Measurements from ENCODE around the gene GPC3.
"Not testable (repeated sequence)": the region's sequence is repeated elsewhere in the genome, so short reads cannot be mapped to it uniquely, and the experiment has no call there.

Gene GPC3

DNA sequence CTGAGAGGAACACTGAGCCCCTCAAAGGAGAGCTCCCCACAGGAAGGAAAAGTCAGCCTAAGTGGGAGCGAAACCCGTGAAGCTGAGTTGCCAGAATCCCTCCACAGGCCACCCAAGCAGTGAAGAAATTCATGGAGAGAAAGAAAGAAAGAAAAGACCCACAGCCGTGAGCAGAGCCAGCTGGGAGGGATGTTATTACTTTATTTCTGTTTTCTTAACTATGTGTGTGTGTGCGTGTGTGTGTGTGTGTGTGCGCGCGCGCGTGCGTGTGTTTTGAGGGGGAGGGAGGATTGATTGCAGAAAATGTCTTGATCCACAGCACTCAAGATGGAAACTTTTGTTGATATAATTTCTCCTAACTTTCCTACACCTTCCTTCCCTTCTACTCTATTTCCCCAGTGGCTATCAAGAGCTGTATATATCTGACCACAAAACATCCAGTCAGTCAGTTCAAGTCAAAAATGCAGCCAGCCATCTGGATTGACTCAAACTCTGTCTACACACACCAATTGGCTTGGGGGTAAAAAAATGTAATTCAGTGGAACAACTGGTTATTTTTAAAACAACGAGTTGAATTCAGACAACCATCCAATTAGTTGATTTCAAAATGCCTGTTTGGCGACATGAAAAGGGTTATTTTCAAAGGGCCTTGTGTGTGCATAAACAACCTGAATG lies 13.8 kb upstream of the GPC3 start:
- in situ Hi-C loops (cut with HindIII; ENCODE audit: low sequenced_read_pairs), result no loop called here

DNA sequence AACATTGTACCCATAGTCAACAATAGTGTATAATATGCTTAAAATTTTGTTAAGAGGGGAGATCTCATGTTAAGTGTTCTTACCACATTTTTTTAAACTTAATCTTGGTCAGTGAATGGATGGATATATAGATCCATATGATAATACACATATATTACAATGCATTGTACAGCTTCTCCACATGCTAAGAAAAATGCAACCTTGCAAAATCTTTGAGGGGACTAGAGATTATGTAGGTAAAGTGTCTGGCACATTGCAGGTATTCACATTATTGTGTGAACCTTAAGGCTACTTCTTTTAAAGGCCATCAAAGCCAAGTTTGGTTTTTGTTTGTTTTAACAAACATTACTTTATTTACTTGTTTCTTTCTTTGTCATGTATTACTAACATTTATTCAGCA lies 10.4 kb upstream of the GPC3 start:
- in situ Hi-C loops (cut with HindIII; ENCODE audit: low sequenced_read_pairs), result no loop called here

DNA sequence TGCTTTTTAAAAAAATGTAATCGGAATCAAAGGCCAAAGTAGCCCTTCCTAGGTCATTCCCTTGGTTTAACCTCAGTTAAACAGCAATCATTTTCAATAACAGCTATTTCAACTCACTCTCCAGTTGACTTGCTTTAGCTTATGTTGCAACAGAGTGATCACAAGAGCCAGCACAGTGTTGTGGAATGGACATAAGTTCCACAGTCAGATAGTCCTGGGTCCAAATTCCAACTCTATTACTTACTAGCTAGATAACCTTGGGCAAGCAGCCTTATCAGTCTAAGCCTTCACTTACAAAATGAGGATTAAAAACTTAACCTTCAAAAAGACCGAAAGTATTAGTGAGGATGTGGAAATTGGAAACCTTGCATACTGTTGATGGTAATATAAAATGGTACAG lies 9.2 kb upstream of the GPC3 start:
- in situ Hi-C loops (cut with HindIII; ENCODE audit: low sequenced_read_pairs), result no loop called here

GRCh38 chrX:133992882-133993281 lies 7.5 kb upstream of the GPC3 start:
- in situ Hi-C loops (cut with HindIII; ENCODE audit: low sequenced_read_pairs), result no loop called here

DNA sequence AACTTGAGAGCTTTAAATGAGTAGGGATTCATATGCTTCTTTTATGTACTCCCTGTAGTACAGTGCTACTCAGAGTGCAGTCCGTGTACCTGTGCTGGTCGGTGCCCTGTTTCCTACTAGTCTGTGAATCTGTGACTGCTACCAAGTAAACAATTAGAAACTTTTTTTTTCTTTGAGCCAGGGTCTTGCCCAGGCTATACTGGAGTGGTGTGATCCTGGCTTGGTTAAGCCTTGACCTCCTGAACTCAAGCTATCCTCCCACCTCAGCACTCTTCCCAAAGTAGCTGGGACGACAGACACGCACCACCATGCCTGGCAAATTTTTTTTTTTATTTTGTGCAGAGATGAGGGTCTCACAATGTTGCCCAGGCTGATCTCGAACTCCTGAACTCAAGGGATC lies 6.4 kb upstream of the GPC3 start:
- in situ Hi-C loops (cut with HindIII; ENCODE audit: low sequenced_read_pairs), result no loop called here

- in situ Hi-C loops (cut with HindIII; ENCODE audit: low sequenced_read_pairs), result not testable (repeated sequence)
Measured at GRCh38 chrX:133991057-133991456, 5.7 kb upstream of the GPC3 start.

DNA sequence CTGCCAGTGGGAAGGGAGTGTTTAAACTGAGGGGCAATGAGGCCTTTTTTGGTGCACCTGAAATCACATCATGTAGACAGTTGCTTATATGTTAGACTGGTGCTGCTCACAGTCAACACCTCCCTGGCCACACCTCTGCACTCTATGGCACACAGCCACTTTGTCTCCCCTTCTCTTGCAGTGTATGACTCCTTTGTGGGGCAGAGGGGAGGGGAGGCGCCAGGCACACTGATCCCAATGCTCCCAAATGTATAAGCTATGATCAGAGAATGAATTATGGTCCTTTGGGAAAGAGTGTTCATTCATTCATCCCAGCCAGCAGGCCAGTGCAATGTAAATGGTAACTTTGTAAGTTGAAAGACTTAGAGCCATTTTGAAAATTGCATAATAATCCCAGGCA lies 4.6 kb upstream of the GPC3 start:
- in situ Hi-C loops (cut with HindIII; ENCODE audit: low sequenced_read_pairs), result no loop called here

- in situ Hi-C loops (cut with HindIII; ENCODE audit: low sequenced_read_pairs), result no loop called here
Measured at GRCh38 chrX:133989490-133989889, 4.1 kb upstream of the GPC3 start.

GRCh38 chrX:133988010-133988409 lies 2.6 kb upstream of the GPC3 start:
- in situ Hi-C loops (cut with HindIII; ENCODE audit: low sequenced_read_pairs), result no loop called here

DNA sequence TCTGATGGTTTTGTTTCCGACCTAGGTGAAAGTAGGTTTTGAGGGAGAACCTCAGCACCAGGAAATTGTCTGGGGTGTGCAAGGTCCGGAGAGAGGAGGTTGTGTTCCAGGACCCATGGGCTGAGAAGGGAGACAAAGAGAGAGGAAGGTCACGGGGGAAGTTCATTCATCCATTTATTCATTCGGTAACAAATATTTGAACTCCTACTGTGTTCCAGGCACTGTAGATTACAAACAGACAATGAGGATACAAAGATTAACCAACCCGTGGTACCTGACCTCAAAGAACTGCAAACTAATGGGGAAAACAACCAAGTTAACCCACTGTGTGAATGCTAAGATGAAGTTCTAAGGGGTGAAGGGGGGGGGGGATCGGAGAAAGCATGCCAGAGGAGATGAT lies 1.8 kb upstream of the GPC3 start:
- in situ Hi-C loops (cut with HindIII; ENCODE audit: low sequenced_read_pairs), result no loop called here

DNA sequence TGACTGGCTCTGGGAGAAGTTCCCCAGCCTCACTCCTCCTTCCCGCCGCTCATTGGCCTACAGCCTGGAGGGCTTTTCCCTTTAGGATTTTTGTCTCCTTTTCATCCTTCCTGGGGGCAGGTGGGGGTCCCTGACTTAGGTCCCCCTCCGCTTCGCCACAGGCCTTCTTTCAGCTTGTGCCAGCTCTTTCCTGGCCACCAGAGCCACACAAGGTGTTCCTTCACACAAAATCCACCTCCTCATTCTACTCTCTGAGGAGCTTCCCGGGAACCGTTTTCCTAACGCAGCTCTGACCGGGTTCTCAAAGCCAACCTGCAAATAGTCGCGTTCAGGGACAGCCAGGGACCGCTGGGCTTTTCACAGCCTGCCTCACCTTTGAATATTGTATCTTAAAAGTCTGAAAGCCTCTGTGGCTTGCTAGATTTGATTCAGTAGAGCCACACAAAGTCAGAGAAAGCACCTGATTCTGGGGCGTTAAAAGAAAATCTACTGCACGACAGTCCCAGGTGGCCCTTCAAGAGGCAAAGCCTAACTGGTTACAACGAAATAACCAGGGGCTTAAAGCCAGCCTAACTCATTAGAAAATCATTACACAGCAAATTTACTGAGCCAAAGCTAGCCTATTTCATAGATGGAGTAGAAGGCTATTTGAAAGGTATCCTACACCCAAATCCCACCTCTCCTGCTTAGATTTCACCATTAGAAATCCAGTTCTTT lies 731 bp upstream of the GPC3 start:
- in situ Hi-C loops (cut with HindIII; ENCODE audit: low sequenced_read_pairs), result no loop called here

- in situ Hi-C loops (cut with HindIII; ENCODE audit: low sequenced_read_pairs), result no loop called here
Measured at GRCh38 chrX:133984857-133985163, 584 bp downstream of the GPC3 start.

GRCh38 chrX:133983974-133984845 lies 1.2 kb downstream of the GPC3 start:
- in situ Hi-C loops (cut with HindIII; ENCODE audit: low sequenced_read_pairs), result no loop called here

- in situ Hi-C loops (cut with HindIII; ENCODE audit: low sequenced_read_pairs), result no loop called here
Measured at GRCh38 chrX:133983256-133983973, 2.0 kb downstream of the GPC3 start.

DNA sequence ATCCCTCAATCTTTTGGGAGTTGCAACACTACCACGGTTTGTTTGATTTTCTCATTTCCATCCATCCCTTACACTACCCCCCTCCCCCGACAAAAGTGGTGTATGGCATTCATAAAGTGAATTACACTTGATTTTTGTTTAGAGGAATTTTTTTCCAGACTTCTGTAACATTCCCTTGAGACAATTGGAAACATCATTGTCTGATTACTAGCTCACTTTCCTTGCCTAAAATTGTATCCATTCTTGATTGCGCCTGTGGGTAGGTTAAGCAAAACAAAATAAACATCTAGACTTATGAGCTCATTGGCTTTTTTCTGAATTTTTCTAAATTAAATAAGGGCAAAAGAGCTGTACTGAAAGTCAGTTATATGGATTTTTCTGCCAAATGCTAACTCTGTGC lies 3.5 kb downstream of the GPC3 start:
- in situ Hi-C loops (cut with HindIII; ENCODE audit: low sequenced_read_pairs), result no loop called here

GRCh38 chrX:133980832-133981588 lies 4.4 kb downstream of the GPC3 start:
- in situ Hi-C loops (cut with HindIII; ENCODE audit: low sequenced_read_pairs), result no loop called here

GRCh38 chrX:133980406-133980805 lies 5.0 kb downstream of the GPC3 start:
- in situ Hi-C loops (cut with HindIII; ENCODE audit: low sequenced_read_pairs), result no loop called here

DNA sequence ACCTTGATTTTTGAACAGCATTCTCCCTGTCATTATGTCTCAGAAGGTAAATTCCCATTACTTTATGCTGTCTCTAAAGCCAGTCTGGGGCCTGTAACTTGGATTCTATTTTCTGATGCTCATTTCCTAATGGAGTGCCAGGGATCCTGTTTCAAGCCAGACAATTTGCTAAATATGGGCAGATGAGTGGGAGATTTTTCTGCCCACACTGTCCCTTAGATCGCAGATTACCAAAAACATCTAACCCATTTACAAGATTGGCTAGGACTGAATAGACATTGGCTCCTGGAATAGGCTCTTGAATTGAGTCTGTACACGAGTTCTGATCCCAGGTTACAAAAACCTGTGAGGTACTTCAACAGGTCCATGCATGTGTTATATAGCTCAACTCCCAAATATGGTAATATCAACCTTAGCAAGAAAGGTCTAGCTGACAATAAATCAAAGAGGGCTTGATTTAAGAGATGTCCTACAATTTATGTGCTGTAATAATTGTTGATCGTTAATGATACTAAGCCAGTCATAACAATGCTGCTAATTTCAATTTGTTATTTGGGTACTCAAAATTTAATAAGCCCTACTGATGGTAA lies 5.7 kb downstream of the GPC3 start:
- in situ Hi-C loops (cut with HindIII; ENCODE audit: low sequenced_read_pairs), result no loop called here

DNA sequence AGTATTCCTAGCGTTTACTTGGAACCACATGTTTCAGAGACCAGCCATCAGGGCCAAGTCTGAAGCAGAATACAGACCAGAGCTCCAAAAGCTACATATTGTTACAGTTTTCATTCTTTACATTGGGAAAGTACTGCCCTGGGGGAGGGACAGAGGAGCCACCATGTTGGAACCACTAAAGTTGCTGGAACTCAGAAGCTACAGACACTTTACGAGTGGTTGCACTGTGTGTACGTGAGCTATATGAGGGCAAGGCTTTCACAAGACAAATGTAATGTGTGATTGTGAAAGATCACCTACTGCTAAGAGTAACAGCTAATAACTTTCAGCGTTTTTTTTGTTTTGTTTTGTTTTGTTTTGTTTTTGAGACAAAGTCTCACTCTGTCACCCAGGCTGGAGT lies 11.7 kb downstream of the GPC3 start:
- in situ Hi-C loops (cut with HindIII; ENCODE audit: low sequenced_read_pairs), result loop anchor here (25.0 kb wide), 1 partner anchor 111 kb away; no protein-coding TSS in a partner anchor

GRCh38 chrX:133972916-133973315 lies 12.5 kb downstream of the GPC3 start:
- in situ Hi-C loops (cut with HindIII; ENCODE audit: low sequenced_read_pairs), result loop anchor here (25.0 kb wide), 1 partner anchor 111 kb away; no protein-coding TSS in a partner anchor

Measured in endothelial cell of hepatic sinusoid (primary cell).